Mammary epithelial cell (primary cell): ENCODE data around the gene ONECUT3.

Experiments used
- CTCF ChIP-seq, 2 donors: IDR thresholded peaks in 1 of 2; conservative IDR thresholded peaks in 1 of 2; 2 replicates each; pipeline ENCODE4 v1.5.1; 2011 to 2012; ENCODE audit warnings: inconsistent platforms in 2 of 2, low read length in 2 of 2, mild to moderate bottlenecking in 2 of 2, control low read depth in 1 of 2, low read depth in 1 of 2; ENCODE audit not compliant: insufficient read depth in 1 of 2; ENCODE audit errors: extremely low read depth in 1 of 2
- EZH2 ChIP-seq: IDR thresholded peaks from 2 replicates; pipeline ENCODE4 v1.6.1; 2012; ENCODE audit warnings: low read length, inconsistent platforms, borderline replicate concordance

- TF ChIP-seq CTCF (conservative IDR thresholded peaks at IDR 0.05 in 1 of 2, IDR thresholded peaks at IDR 0.05 in 1 of 2; ENCODE audit: extremely low read depth in 1 of 2, insufficient read depth in 1 of 2, low read depth in 1 of 2, low read length in 2 of 2) (no peak), EZH2 (peak; percentile 11)
Measured at GRCh38 chr19:1754018-1754635, 821 bp downstream of the ONECUT3 start.
